Osteocyte (in vitro differentiated cells): ENCODE measurements around the gene INMT. TPM values are rescaled to one million over a fixed set of nuclear protein-coding genes. Genes with fewer than 3 reads are reported as not detected.

Source experiments
- DNase-seq: peaks from one replicate; pipeline ENCODE4 v3.0.0; 2021; ENCODE audit warnings: mixed read lengths; ENCODE audit not compliant: unreplicated experiment; ENCODE audit errors: extremely low spot score
- H3K27ac Mint-ChIP-seq: one replicate; pipeline ENCODE4 v1.8.0; 2021; ENCODE audit warnings: mild to moderate bottlenecking, mixed read lengths; ENCODE audit not compliant: unreplicated experiment
- H3K27me3 Mint-ChIP-seq: one replicate; pipeline ENCODE4 v1.8.0; 2021; ENCODE audit warnings: mixed read lengths; ENCODE audit not compliant: unreplicated experiment
- H3K36me3 Mint-ChIP-seq: one replicate; pipeline ENCODE4 v1.8.0; 2021; ENCODE audit warnings: mixed read lengths; ENCODE audit not compliant: unreplicated experiment
- H3K4me1 Mint-ChIP-seq: one replicate; pipeline ENCODE4 v1.8.0; 2021; ENCODE audit warnings: mixed read lengths; ENCODE audit not compliant: unreplicated experiment
- H3K4me3 Mint-ChIP-seq: one replicate; pipeline ENCODE4 v1.8.0; 2021; ENCODE audit warnings: mild to moderate bottlenecking, moderate library complexity, mixed read lengths; ENCODE audit not compliant: unreplicated experiment
- H3K9me3 Mint-ChIP-seq: one replicate; pipeline ENCODE4 v1.8.0; 2021; ENCODE audit warnings: mixed read lengths; ENCODE audit not compliant: unreplicated experiment
- total RNA-seq: library from RNA; stranded (reverse); gene quantifications from 2 replicates; pipeline ENCODE4 v1.2.1, GENCODE V29; 2021
- TF ChIP-seq, protein P1 (sequence below): fragments of 200-600 bp; sonication (generic); IDR thresholded peaks from 2 replicates; pipeline ENCODE4 v1.5.0; 2021; ENCODE audit warnings: antibody characterized with exemption, mild to moderate bottlenecking, moderate library complexity

Gene INMT
- total RNA-seq, 1 donor from 2014 or later, result 2.0 TPM

DNA sequence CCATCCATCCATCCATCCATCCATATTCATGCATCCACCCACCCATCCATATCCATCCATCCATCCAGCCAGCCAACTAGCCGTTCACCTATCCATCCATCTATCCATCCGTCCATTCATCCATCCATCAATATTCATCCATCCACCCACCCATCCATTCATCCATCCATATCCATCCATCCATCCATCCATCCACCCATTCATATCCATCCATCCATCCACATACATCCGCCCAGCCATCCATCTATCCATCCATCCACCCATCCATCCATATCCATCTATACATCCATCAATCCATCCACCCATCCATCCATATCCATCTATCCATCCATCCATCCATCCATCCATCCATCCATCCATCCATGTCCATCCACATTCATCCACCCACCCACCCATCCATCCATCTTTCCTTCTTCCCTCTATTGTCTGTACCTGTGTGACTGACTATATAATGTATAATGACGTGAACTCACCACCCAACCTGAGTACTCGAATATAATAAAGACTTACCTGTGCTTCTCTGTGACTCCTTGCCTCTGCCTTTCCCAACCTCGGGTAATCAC is 2.5 kb downstream of the INMT start:
- Mint-ChIP-seq H3K4me3 (no peak overlapping the region), H3K4me1 (peaks cover 48% of the 10 kb centered on the region)
- TF ChIP-seq, protein P1, sequence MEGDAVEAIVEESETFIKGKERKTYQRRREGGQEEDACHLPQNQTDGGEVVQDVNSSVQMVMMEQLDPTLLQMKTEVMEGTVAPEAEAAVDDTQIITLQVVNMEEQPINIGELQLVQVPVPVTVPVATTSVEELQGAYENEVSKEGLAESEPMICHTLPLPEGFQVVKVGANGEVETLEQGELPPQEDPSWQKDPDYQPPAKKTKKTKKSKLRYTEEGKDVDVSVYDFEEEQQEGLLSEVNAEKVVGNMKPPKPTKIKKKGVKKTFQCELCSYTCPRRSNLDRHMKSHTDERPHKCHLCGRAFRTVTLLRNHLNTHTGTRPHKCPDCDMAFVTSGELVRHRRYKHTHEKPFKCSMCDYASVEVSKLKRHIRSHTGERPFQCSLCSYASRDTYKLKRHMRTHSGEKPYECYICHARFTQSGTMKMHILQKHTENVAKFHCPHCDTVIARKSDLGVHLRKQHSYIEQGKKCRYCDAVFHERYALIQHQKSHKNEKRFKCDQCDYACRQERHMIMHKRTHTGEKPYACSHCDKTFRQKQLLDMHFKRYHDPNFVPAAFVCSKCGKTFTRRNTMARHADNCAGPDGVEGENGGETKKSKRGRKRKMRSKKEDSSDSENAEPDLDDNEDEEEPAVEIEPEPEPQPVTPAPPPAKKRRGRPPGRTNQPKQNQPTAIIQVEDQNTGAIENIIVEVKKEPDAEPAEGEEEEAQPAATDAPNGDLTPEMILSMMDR, result no peak

GRCh38 chr7:30755384-30756154 is 3.6 kb downstream of the INMT start:
- Mint-ChIP-seq H3K9me3 (no peaks in the 10 kb centered on the region), H3K27ac (peak overlapping the region; percentile 63), H3K36me3 (no peaks in the 10 kb centered on the region), H3K4me3 (no peak overlapping the region), H3K27me3 (peaks cover 19% of the 10 kb centered on the region), H3K4me1 (peaks cover 43% of the 10 kb centered on the region)
- DNase-seq, result no peak
- TF ChIP-seq, protein P1, result no peak

More for the DNA sequence above, 2.5 kb downstream of the INMT start:
- Mint-ChIP-seq H3K27ac (no peak overlapping the region), H3K9me3 (no peaks in the 10 kb centered on the region), H3K27me3 (peaks cover 8% of the 10 kb centered on the region), H3K36me3 (no peaks in the 10 kb centered on the region)
- DNase-seq, result no peak

GRCh38 chr7:30757342-30757692 is 5.4 kb downstream of the INMT start:
- no peak for DNase-seq
- no peak overlapping the region for H3K27ac Mint-ChIP-seq

GRCh38 chr7:30760514-30761213 is 8.7 kb downstream of the INMT start:
- peaks cover 34% of the 10 kb centered on the region for H3K4me1 Mint-ChIP-seq
- no peak overlapping the region for H3K27ac Mint-ChIP-seq
- DNase-seq, result no peak
- H3K36me3 Mint-ChIP-seq, result no peaks in the 10 kb centered on the region
- TF ChIP-seq, protein P1, result no peak
- H3K9me3 Mint-ChIP-seq, result no peaks in the 10 kb centered on the region
- peaks cover 40% of the 10 kb centered on the region for H3K27me3 Mint-ChIP-seq
- no peak overlapping the region for H3K4me3 Mint-ChIP-seq

More at GRCh38 chr7:30757342-30757692, 5.4 kb downstream of the INMT start:
- no peaks in the 10 kb centered on the region for H3K36me3 Mint-ChIP-seq
- H3K4me1 Mint-ChIP-seq, result peaks cover 25% of the 10 kb centered on the region
- H3K9me3 Mint-ChIP-seq, result no peaks in the 10 kb centered on the region
- no peak overlapping the region for H3K4me3 Mint-ChIP-seq
- TF ChIP-seq, protein P1, result no peak
- peaks cover 36% of the 10 kb centered on the region for H3K27me3 Mint-ChIP-seq
